T-helper 1 cell treated with Interleukin-12 subunit alpha and Interleukin-12 subunit beta and Interleukin-4 antibody, amounts not matched to agents 30 μg/mL and 1 μg/mL, for 36 hours (primary cell): ENCODE results near the gene AGT.

Experiments used
- H3K27ac Mint-ChIP-seq: one replicate; pipeline ENCODE4 v1.8.0; 2021; ENCODE audit warnings: mild to moderate bottlenecking, mixed read lengths
- H3K27me3 Mint-ChIP-seq: one replicate; pipeline ENCODE4 v1.8.0; 2021; ENCODE audit warnings: low read depth, mixed read lengths
- H3K36me3 Mint-ChIP-seq: one replicate; pipeline ENCODE4 v1.8.0; 2021; ENCODE audit warnings: low read depth, mixed read lengths
- H3K4me1 Mint-ChIP-seq: one replicate; pipeline ENCODE4 v1.8.0; 2021; ENCODE audit warnings: low read depth, mixed read lengths
- H3K4me3 Mint-ChIP-seq: one replicate; pipeline ENCODE4 v1.8.0; 2021; ENCODE audit warnings: mild to moderate bottlenecking, moderate library complexity, mixed read lengths
- H3K9me3 Mint-ChIP-seq: one replicate; pipeline ENCODE4 v1.8.0; 2021; ENCODE audit warnings: mixed read lengths

Gene AGT

DNA sequence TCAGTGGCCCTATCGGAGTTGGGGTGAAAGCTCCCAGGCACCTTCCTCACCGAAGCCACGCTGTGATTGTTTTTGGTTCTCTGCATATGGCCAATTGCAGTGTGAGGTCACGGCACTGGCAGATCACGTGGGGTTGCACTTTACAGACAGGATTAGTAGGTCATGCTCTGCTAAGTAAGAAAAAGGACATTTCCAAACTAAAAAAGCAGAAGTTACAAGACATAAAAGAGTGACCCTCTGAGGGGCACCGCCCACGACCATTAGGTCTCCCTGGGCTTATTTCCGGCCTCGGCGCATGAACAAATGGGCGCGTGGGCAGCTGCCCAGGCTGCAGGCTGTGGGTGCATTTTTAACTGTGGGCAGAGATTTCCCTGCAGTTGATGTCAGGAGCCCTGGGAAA, 35.2 kb upstream of the AGT start:
- no peak overlapping the region for H3K27ac Mint-ChIP-seq
- H3K4me3 Mint-ChIP-seq, result no peak overlapping the region
- no peaks in the 10 kb centered on the region for H3K36me3 Mint-ChIP-seq

DNA sequence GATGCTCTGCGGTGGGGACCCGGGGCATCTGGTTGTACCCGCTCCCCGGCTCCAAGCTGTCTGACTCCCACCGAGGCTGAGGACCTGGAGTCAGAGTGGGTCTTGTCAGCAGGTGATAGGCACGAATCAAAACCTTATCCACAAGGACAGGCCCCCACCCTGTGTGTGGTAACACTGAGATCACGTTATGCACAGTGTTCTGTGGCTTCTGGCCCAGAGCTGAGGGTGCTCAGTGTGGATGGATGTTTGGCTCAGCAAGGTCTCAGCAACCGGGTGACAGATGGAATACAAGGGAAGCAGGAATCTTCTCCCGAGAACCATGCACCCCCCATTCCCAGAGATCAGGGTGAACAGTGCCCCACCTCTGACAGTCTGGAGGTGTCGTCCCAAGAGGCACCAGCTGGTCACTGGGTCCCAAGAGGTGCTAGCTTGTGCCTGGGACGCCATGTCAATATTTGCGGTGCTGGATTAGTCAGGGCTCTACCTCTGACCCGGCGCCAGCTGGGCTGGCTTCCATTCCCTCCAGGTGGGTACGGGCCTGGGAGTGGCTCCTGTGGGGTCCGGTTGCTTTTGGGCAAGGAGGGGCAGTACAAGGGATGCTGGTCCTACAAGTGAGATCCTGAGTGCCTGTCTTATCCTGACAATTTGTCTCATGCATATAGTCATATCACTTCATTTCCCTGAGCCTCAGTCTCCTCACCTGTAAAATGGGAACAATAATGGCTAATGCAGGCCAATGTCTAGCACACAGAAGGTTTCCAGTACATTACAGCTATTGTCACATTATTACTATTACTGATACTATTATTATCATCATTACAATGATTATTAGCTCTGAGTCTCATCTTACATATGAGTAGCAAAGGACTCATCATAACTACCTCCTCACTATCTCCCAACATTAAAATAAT, 34.2 kb upstream of the AGT start:
- Mint-ChIP-seq H3K36me3 (no peaks in the 10 kb centered on the region), H3K4me1 (peaks cover 2% of the 10 kb centered on the region), H3K4me3 (no peak overlapping the region), H3K27ac (no peak overlapping the region), H3K9me3 (no peaks in the 10 kb centered on the region), H3K27me3 (no peaks in the 10 kb centered on the region)

More for the DNA sequence above, 35.2 kb upstream of the AGT start:
- Mint-ChIP-seq H3K9me3 (no peaks in the 10 kb centered on the region), H3K27me3 (no peaks in the 10 kb centered on the region), H3K4me1 (peaks cover 8% of the 10 kb centered on the region)

DNA sequence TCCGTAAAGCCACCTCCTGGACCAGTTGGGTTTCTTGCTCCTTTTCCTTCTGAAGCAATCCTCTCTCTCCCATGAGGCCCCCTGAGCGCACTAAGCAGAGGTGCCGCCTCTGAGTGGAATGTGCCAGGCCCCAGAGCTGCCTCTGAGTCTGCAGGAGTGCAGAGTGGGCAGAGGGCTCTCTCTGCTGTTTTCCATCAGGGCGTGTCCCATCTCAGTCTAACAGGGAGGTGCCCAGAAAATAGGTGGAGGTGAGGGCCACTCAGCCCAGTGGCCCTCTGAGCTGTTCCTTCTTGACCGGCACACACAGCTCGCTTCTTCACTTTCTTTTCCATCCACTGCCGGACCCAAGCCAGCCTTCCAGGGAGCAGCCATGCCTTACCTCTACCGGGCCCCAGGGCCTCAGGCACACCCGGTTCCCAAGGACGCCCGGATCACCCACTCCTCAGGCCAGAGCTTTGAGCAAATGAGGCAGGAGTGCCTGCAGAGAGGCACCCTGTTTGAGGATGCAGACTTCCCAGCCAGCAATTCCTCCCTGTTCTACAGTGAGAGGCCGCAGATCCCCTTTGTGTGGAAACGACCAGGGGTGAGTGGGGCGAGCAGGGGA, 33.3 kb upstream of the AGT start, which contains the start of gene CAPN9:
Gene CAPN9 (plus strand): TSS at position 262 of the 604 bp plus-strand sequence. CDS start 109 bp downstream, at position 371.
- Mint-ChIP-seq H3K9me3 (no peaks in the 10 kb centered on the region), H3K4me1 (no peaks in the 10 kb centered on the region), H3K27ac (no peak within 1 kb of the TSS), H3K36me3 (no peaks in the 10 kb centered on the region), H3K27me3 (no peaks in the 10 kb centered on the region), H3K4me3 (no peak within 1 kb of the TSS)

DNA sequence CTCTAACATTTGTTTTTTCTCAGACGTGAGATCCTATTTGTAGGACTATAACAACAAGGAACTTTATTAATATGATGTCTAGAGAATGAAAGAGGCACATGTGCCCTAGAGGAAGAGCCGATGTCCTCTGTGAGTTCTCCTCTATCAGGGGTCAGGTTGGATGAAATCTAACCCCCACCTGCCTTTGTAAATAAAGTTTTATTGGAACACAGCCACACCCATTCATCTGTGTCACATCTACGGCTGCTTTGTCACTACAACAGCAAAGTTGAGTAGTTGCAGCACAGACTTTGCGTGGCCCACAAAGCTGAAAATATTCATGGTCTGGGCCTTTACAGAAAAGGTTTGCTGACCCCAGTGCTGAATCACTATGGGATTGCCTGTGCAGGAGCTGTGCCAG, 32.7 kb upstream of the AGT start:
- Mint-ChIP-seq H3K36me3 (no peaks in the 10 kb centered on the region), H3K4me3 (no peak overlapping the region)

DNA sequence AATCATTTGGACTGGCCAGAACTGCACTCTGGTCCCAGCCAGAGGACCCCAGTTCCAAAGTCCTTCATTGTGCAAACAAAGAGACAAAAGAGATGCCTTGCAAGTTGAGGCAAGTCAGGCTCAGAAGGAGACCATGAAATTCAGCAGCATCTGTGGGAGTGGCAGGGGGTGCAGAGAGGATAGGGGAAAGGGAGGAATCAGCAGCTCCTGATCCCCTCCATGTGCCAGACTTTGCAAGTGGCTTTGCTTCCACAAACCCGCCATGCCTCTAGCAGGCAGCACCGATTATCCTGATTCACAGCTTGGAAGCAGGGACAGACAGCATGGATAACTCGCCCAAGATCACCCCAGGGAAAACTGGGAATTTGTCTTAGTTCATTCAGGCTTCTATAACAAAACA, 31.1 kb upstream of the AGT start:
- H3K27ac Mint-ChIP-seq, result no peak overlapping the region
- H3K4me3 Mint-ChIP-seq, result no peak overlapping the region
- no peaks in the 10 kb centered on the region for H3K4me1 Mint-ChIP-seq
- H3K36me3 Mint-ChIP-seq, result no peaks in the 10 kb centered on the region
- no peaks in the 10 kb centered on the region for H3K9me3 Mint-ChIP-seq
- H3K27me3 Mint-ChIP-seq, result no peaks in the 10 kb centered on the region

More for the DNA sequence above, 32.7 kb upstream of the AGT start:
- H3K9me3 Mint-ChIP-seq, result no peaks in the 10 kb centered on the region
- no peak overlapping the region for H3K27ac Mint-ChIP-seq
- H3K4me1 Mint-ChIP-seq, result no peaks in the 10 kb centered on the region
- no peaks in the 10 kb centered on the region for H3K27me3 Mint-ChIP-seq

DNA sequence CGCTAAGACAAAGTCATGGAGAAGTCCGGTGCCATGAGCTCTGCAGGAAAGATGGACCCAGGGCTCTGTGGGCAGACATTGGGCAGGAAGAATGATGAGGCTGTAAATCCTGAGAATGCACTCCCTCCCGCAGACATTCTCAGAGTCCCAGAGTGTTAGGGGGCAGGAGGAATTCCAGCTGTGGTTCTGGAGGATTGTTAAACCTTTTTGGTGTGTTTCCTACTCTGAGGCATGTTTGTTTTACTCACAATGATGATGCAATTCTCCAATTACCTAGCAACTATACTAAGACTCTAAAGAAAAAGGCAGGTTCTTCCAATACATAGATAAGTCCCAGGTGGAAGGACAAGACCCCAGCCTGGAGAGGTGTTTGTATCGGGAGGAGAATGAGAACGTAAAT, 30.5 kb upstream of the AGT start:
- H3K4me1 Mint-ChIP-seq, result no peaks in the 10 kb centered on the region
- no peaks in the 10 kb centered on the region for H3K36me3 Mint-ChIP-seq
- no peak overlapping the region for H3K27ac Mint-ChIP-seq
- H3K9me3 Mint-ChIP-seq, result no peaks in the 10 kb centered on the region
- H3K27me3 Mint-ChIP-seq, result no peaks in the 10 kb centered on the region
- H3K4me3 Mint-ChIP-seq, result no peak overlapping the region

DNA sequence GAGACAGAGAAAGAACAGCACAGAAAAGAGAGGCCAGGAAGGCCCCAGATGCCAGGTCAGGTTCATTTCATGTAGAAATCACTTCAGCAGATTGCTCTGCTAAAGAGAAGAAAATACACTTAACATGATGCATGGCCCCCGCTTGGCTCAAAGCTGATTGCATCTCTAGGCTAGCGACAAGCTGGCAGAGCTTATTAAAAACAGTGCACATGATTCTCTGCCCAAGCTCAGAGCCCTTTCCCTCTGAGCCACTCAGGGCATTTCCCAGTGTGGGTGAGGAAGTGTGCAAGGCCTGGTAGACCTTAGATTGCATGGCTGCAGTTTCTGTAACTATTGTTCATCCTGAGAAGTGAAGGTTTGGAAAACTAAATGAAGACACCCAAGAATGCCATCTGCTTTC, 30.0 kb upstream of the AGT start:
- Mint-ChIP-seq H3K36me3 (no peaks in the 10 kb centered on the region), H3K9me3 (no peaks in the 10 kb centered on the region), H3K4me1 (no peaks in the 10 kb centered on the region), H3K4me3 (no peak overlapping the region), H3K27ac (no peak overlapping the region), H3K27me3 (no peaks in the 10 kb centered on the region)

DNA sequence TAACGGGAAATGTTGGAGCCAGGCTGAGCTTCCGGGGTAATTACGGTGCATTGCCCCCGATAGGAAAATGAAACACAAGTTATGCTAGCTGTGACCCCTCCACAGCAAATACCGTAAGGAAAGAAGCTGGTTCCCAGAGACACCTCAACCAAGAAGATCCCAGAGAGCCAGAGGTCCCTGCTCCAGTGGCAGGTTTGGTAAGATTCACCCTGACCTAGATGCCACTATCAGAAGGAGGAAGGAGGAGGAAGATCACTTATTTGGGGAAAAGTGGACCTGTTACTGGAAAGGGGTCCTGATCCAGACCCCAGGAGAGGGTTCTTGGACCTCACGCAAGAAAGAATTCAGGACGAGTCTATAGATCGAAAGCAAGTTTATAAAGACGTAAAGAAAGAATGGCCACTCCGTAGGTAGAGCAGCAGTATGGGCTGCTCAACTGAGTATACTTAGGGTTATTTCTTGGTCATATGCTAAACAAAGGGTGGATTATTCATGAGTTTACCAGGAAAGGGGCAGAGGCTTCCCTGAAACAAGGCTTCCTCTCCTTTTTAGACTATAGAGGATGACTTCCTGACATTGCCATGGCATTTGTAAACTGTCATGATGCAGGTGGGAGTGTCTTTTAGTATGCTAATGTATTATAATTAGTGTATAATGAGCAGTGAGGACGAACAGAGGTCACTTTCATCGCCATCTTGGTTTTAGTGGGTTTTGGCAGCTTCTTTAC, 25.8 kb upstream of the AGT start:
- H3K4me3 Mint-ChIP-seq, result no peak overlapping the region
- H3K27me3 Mint-ChIP-seq, result no peaks in the 10 kb centered on the region
- no peak overlapping the region for H3K27ac Mint-ChIP-seq
- no peaks in the 10 kb centered on the region for H3K9me3 Mint-ChIP-seq
- no peaks in the 10 kb centered on the region for H3K4me1 Mint-ChIP-seq
- no peaks in the 10 kb centered on the region for H3K36me3 Mint-ChIP-seq

DNA sequence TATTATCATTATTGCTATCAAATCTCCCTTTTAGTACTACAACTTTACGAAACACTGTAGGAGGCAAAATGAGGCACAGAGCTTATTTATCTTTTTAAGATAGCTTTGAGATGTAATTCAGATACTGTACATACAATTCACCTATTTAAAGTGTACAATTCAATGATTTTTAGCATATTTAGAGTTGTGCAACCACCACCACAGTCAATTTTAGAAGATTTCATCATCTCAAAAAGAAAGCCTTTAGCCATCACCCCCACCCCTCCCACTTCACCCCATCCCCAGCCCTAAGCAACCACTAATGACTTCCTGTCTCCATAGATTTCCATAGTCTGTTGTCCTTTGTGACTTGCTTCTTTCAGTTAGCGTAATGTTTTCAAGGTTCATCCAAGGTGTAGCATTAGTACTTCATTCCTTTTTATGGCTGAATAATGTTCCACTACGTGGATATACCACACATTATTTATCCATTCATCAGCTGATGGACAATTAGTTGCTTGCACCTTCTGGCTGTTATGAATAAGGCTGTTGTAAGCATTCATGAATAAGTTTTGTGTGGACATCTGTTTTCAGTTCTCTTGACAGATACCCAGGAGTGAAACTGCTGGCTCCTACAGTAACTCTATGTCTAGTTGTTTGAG, 23.8 kb upstream of the AGT start:
- Mint-ChIP-seq H3K36me3 (no peaks in the 10 kb centered on the region), H3K4me3 (no peak overlapping the region), H3K4me1 (no peaks in the 10 kb centered on the region), H3K9me3 (no peaks in the 10 kb centered on the region), H3K27ac (no peak overlapping the region), H3K27me3 (no peaks in the 10 kb centered on the region)

DNA sequence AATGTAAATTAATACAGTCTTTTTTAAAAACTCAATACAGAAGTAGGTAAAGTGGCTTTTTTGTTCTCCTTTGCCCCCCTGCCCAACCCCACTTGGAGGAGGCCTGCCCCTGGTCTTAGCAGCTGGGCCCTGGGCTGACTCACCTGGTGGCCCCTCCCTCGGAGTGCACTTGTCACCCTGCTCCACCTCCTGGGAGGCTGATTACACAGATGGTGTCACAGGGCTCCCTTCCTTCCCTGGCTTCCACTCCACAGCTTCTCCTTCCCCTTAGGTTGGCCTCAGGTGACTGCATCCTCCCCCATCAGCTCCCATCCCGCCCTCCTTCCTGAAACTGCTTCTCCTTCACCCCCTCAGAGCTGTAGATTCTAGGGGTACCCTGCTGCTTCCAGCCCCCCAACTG, 21.5 kb upstream of the AGT start:
- Mint-ChIP-seq H3K27me3 (no peaks in the 10 kb centered on the region), H3K36me3 (no peaks in the 10 kb centered on the region), H3K9me3 (no peaks in the 10 kb centered on the region), H3K4me1 (no peaks in the 10 kb centered on the region), H3K27ac (no peak overlapping the region), H3K4me3 (no peak overlapping the region)

DNA sequence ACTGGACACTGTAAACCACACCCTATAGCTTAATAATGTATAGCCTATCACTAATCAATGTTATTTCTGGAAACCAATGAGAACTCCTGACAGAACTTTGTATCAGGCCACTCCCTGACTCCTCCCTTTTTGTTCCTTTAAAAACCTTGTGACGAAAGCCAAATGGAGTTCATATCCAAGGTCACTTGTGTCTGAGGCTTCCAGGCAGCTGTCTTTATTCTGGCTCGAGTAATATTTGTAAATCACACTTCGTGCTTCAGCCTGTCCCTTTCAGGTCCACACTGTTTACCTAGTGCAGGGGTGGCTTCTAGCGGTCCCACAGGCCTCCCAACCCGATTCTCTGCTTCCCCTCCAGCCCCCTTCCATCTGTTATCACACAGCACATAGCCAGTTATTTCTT, 17.1 kb upstream of the AGT start:
- Mint-ChIP-seq H3K4me1 (no peaks in the 10 kb centered on the region), H3K36me3 (no peaks in the 10 kb centered on the region), H3K27ac (no peak overlapping the region), H3K9me3 (no peaks in the 10 kb centered on the region), H3K4me3 (no peak overlapping the region), H3K27me3 (peaks cover 8% of the 10 kb centered on the region)

DNA sequence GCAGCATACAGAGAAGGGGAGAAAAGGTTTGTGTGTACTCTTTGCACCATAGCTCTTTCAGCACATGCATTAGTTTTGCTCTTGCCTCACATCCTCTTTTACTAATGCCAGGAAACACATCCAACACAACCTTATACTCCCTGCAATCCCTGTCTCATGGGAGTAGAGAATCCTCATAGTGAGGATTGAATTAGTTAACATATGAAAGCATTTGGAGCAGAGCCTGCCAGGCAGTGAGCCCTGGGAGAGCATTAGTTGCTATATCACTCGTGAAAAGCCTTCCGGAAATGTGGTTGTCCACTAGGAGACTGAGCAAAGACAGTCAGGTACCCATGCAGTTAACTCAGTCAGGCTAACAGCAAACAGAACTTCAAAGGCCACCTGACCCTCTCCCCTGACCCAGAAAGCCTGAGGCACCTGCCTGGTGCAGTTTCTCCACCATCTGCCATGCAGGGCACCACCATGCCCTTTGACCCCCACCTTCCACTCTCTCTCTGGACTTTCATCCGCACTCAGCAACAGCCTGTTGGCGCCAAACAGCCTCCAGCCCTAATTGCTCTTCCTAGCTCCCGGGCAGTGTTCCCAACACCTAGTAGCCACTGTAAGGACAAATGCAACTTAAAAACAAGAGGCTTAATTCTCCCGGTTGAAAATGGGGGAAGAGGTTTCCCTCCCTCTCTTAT, 14.9 kb upstream of the AGT start:
- Mint-ChIP-seq H3K4me1 (no peaks in the 10 kb centered on the region), H3K4me3 (no peak overlapping the region), H3K36me3 (no peaks in the 10 kb centered on the region), H3K27me3 (peaks cover 11% of the 10 kb centered on the region), H3K9me3 (no peaks in the 10 kb centered on the region), H3K27ac (no peak overlapping the region)

DNA sequence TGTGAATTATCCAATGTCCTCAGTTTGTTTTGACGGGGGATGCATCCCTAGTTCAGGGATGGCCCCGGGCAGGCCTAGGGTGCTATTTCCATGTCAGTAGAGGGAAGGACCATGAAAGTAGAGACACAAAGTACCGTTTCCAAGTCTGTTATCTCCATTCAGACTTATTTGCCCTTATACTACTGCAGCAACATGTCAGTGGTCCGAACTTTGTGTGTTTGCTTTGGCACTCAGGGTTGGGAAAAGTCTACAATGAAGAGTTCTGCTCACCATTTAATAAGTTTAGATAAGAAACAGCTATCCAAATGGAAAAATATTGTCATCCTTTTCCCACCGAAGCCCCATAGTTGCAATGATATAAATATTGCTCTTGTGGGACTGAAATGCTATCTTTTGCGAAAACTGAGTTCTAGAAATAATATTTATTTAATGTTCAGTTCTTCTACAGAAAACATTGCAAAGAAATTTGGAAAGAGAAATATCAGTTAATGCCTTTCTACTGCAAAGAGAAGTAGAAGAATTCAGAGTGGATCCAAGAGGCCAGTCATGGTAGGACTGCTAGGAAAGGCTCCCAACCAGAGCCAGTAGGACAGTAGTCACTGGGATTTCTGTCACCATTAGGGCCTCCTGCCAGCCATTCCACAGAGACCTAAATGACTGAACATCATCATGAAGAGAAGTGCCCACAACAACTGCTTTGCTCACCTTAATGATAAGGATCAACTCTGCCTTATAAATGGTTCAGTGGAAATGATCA, 11.5 kb upstream of the AGT start:
- Mint-ChIP-seq H3K36me3 (no peaks in the 10 kb centered on the region), H3K9me3 (peaks cover 6% of the 10 kb centered on the region), H3K27me3 (peaks cover 11% of the 10 kb centered on the region), H3K4me1 (no peaks in the 10 kb centered on the region), H3K4me3 (no peak overlapping the region), H3K27ac (no peak overlapping the region)
